ENCODE measurements around the gene SRRM4.
"Not testable (repeated sequence)": the region's sequence is repeated elsewhere in the genome, so short reads cannot be mapped to it uniquely, and the experiment has no call there.

SRRM4 gene

GRCh38 chr12:119024356-119024755 lies 43.0 kb downstream of the SRRM4 start:
- no peaks in the 10 kb centered on the region for H3K36me3 Mint-ChIP-seq (ENCODE audit: low read depth)
- no peak for TF ChIP-seq CTCF (IDR thresholded peaks at IDR 0.05; ENCODE audit: unreplicated experiment in 3 of 3)
- H3K4me1 Mint-ChIP-seq: no peaks in the 10 kb centered on the region
- H3K4me3 Mint-ChIP-seq: no peak overlapping the region
- H3K27me3 Mint-ChIP-seq (ENCODE audit: low read depth): peaks cover 22% of the 10 kb centered on the region
- no peak overlapping the region for H3K27ac Mint-ChIP-seq
- H3K9me3 Mint-ChIP-seq: no peaks in the 10 kb centered on the region

DNA sequence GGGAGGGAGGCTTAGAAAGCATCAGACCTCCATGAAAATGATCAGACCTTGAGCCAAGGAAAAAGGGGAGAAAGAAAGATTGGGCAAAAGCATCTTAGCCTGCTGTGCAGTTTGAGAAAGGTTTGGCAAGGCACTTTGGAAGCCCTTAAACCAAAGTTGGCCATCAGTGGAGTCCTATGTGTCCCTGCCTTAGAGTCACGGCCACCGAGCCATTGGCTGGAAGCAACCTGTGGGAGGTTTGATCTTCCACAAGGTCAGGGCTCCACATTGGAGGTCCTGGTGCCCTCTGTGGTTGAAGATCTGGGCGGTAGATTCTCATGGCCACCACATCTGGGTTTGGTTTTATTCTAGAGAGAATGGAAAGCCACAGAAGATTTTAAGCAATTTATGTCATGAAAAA lies 44.4 kb downstream of the SRRM4 start:
- no peak overlapping the region for H3K4me3 Mint-ChIP-seq
- peaks cover 12% of the 10 kb centered on the region for H3K27me3 Mint-ChIP-seq (ENCODE audit: low read depth)

GRCh38 chr12:119033332-119033731 lies 52.0 kb downstream of the SRRM4 start:
- H3K36me3 Mint-ChIP-seq (ENCODE audit: low read depth); H3K4me3 Mint-ChIP-seq; H3K27ac Mint-ChIP-seq; H3K27me3 Mint-ChIP-seq (ENCODE audit: low read depth); H3K4me1 Mint-ChIP-seq; H3K9me3 Mint-ChIP-seq: not testable (repeated sequence)

More for the DNA sequence above, 44.4 kb downstream of the SRRM4 start:
- Mint-ChIP-seq H3K27ac (no peak overlapping the region), H3K4me1 (no peaks in the 10 kb centered on the region), H3K36me3 (ENCODE audit: low read depth) (no peaks in the 10 kb centered on the region), H3K9me3 (no peaks in the 10 kb centered on the region)
- TF ChIP-seq CTCF (IDR thresholded peaks at IDR 0.05; ENCODE audit: unreplicated experiment in 3 of 3): no peak

DNA sequence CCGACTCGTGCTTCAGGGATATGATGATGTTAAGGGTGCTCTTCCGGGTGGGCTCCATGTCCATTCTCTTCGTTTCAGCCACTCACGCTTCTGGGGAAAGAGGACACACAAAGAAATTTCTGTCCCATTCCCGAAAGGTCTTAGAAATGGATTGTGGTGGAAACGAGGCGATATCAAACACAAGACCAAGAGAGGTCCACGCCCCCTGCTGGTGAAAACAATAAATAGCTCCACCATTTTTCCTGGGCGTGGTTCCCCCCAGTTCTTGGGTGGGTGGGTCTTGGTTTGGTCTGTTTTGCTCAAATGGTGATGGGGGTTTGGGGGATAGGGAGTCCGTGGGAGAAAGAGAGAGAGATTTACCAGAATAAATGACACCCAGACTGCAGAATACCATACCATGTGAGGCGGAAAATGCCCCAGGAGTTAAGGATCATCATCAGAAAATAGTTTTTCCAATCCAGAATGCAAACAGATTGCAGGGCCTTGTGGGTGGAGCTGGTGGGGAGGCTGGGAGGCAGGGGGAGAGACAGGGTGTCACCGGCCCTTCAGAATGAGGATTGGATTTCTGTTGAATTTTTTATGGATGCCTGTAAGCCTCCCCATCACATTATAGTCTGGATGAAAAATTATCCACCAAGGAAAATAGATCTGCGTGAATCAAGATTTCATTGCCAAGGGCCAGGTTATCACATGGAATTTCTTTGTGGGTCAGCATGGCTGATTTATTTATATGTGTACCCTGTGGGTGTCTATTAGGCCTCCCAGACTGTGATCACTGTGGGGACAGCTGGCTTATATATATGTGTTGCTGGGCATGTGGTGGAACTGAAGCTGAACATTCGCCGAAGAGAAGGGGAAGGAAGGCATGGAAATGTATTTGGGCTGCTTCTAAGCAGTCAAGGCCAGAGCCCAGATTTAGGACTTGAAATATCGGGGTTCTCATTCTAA lies 55.8 kb downstream of the SRRM4 start:
- Mint-ChIP-seq H3K27ac (no peak overlapping the region), H3K9me3 (no peaks in the 10 kb centered on the region), H3K27me3 (ENCODE audit: low read depth) (peaks cover 8% of the 10 kb centered on the region), H3K4me1 (no peaks in the 10 kb centered on the region), H3K4me3 (no peak overlapping the region), H3K36me3 (ENCODE audit: low read depth) (no peaks in the 10 kb centered on the region)
- peak; percentile 35 to 61 (median 42) for TF ChIP-seq CTCF (IDR thresholded peaks at IDR 0.05; ENCODE audit: unreplicated experiment in 3 of 3)

GRCh38 chr12:119044094-119044493 lies 62.8 kb downstream of the SRRM4 start:
- Mint-ChIP-seq H3K9me3 (no peaks in the 10 kb centered on the region), H3K27me3 (ENCODE audit: low read depth) (peaks cover 14% of the 10 kb centered on the region), H3K4me1 (no peaks in the 10 kb centered on the region), H3K36me3 (ENCODE audit: low read depth) (no peaks in the 10 kb centered on the region), H3K27ac (no peak overlapping the region), H3K4me3 (no peak overlapping the region)
- no peak for TF ChIP-seq CTCF (IDR thresholded peaks at IDR 0.05; ENCODE audit: unreplicated experiment in 3 of 3)

DNA sequence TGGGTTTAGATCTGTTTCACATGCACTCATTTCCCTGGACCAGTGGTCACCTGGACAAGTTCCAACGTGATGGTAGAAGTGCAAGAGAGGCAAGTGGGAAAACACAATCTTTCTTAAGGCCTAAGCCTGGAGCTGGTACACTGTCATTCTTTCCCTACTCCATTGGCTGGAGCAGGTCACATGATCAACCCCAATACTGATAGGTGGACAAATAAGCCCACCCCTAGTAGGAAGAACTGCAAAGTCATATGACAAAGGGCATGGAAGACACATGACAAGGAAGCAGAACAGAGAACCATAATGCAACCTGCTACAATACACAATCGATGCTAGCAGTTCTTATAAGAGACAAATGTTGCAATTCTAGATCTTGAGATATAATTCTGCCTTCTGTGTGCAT lies 66.3 kb downstream of the SRRM4 start:
- H3K36me3 Mint-ChIP-seq (ENCODE audit: low read depth): no peaks in the 10 kb centered on the region
- H3K9me3 Mint-ChIP-seq: no peaks in the 10 kb centered on the region
- no peak for TF ChIP-seq CTCF (IDR thresholded peaks at IDR 0.05; ENCODE audit: unreplicated experiment in 3 of 3)
- no peak overlapping the region for H3K4me3 Mint-ChIP-seq
- no peak overlapping the region for H3K27ac Mint-ChIP-seq
- H3K4me1 Mint-ChIP-seq: no peaks in the 10 kb centered on the region
- peaks cover 10% of the 10 kb centered on the region for H3K27me3 Mint-ChIP-seq (ENCODE audit: low read depth)

Data from nephron (organoid).